ENCODE data around the gene ANKRD22.
"Not testable (repeated sequence)": the region's sequence is repeated elsewhere in the genome, so short reads cannot be mapped to it uniquely, and the experiment has no call there.

The ANKRD22 gene

GRCh38 chr10:88851706-88852105 lies at the start of gene ANKRD22:
Gene ANKRD22, minus strand, starts transcription at chr10:88851844. Its CDS starts 237 bp downstream, at chr10:88851607.
- peak; percentile 49 for DNase-seq

DNA sequence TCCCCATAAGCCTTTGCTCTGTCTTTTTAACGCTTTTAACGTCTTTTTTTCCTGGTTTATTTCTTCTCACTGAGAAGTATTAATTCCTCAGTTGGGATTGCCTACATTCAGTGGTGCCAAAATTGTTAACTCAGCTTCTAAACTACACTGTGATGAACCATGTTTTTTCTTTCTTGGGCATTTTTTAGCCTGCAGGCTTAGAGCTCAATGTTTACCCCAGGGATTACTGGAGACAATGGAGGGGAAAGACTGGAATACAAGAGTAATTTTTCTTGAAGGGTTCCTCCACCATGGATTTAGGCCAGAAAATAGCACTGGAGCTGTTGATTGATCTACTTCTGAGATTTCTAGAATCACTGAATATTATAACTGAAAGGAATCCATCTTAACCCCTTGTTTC lies 48.2 kb upstream of the ANKRD22 start:
- no peak for DNase-seq

DNA sequence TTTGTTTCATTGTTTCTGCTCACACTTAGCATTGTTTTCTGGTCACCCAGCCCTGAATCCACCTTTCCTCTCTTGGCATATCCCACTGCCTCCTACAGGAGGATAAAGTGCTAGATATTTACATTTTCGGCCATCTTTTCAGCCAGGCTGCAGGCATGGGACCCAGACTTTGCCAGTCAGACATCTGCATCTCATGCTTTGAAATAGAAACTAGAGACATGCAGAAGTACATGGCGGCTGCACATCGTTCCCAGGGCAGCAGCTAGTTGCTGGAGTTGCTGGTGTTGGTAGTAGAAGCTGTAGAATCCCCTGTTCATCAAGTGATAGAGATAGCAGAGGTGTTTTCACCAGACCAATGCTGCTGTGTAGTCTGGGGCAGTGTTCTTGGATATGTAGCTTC lies 47.1 kb upstream of the ANKRD22 start:
- no peak for DNase-seq

GRCh38 chr10:88896994-88897853 lies 45.6 kb upstream of the ANKRD22 start:
- DNase-seq: no peak

DNA sequence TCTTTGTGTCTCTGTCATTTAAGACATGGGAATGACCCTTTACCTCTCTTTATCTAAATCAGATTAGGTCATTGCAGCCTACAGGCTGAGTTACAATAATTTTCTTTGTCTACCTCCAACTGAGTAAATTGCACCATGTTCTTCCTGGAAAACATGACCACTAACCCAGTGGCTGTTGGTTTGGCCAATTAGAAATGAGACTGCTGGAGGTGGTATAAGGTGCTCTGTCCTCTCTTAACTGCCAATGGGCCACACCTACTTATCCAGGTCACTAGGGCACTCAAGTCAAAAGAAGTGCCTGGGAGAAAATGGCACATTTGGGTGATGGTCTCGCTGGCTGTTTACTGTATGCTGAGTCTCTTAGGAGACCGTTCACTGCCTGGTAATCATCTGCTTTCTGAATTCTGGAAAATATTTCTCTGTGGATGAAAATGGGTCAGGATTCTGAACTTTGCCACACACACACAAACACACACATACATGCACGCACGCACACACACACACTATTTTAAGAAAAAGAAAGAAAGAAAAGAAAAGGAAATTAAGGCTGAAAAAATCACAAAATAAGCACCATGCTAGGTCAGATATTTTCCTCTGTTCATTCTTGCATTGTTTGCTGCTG lies 44.8 kb upstream of the ANKRD22 start:
- no peak for DNase-seq

GRCh38 chr10:88895250-88895649 lies 43.6 kb upstream of the ANKRD22 start:
- no peak for DNase-seq

DNA sequence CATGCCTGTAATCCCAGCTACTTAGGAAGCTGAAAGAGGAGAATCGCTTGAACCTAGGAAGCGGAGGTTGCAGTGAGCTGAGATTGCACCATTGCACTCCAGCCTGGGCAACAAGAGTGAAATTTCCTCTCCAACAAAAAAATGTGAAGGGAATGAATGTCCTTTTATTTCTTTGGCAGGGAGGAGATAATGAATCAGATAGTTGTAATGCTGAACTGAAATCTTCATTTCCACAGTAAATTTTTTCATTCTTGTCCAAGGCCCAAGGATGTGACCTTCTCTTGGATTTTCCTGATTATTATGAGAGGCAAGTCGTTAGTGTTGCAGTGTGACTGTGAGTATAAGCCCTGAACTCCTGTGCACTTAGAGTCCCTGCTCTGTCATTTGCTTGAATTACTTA lies 42.0 kb upstream of the ANKRD22 start:
- DNase-seq: no peak

GRCh38 chr10:88892222-88892967 lies 40.8 kb upstream of the ANKRD22 start:
- DNase-seq: no peak

GRCh38 chr10:88890681-88891381 lies 39.2 kb upstream of the ANKRD22 start:
- no peak for DNase-seq

GRCh38 chr10:88889559-88890337 lies 38.1 kb upstream of the ANKRD22 start:
- DNase-seq: no peak

- DNase-seq: no peak
These were observed 37.3 kb upstream of the ANKRD22 start for GRCh38 chr10:88888810-88889445.

DNA sequence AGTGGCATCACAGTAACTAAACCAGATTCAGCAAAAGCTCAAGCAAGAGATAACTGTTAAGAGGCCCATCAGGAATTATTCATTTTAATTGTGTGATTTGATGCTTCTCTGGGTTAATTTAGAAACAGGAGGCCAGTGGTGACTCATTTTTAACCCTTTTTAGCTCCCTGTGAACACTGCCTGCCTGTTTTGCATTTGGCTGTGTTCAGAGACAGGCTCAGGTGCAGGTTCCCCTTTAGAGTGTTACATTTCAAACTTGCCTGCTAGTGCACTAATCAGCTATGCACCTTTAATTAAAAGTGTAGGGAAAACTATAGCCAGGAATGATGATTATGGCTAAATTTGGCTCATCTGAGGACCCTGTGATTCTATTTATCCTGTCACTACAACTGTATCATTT lies 34.9 kb upstream of the ANKRD22 start:
- DNase-seq: no peak

- DNase-seq: no peak
These were observed 31.8 kb upstream of the ANKRD22 start for GRCh38 chr10:88883448-88883809.

DNA sequence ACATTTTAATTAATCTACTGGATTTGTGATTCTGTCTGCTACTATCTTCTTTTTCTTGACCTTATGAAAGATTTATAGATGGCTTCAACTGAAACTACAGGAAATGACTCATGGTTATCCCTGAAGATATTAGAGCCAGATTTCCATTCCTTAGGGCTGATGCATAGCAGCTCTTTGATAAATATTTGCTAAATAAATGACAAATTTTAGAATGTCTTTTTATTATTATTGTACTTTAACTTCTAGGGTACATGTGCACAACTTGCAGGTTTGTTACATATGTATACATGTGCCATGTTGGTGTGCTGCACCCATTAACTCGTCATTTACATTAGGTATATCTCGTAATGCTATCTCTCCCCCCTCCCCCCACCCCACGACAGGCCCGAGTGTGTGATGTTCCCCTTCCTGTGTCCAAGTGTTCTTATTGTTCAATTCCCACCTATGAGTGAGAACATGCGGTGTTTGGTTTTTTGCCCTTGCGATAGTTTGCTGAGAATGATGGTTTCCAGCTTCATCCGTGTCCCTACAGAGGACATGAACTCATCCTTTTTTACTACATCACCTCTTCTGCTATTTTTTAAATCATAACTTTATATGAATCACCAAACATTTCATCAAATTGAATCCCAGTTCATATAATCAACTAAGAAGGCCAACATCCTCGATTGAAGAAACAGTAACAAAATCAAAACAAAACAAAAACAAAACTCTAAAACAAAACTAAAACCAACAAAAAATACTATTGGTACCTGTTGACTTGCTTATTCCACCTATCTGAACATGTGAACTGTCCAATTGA lies 31.2 kb upstream of the ANKRD22 start:
- not testable (repeated sequence) for DNase-seq

DNA sequence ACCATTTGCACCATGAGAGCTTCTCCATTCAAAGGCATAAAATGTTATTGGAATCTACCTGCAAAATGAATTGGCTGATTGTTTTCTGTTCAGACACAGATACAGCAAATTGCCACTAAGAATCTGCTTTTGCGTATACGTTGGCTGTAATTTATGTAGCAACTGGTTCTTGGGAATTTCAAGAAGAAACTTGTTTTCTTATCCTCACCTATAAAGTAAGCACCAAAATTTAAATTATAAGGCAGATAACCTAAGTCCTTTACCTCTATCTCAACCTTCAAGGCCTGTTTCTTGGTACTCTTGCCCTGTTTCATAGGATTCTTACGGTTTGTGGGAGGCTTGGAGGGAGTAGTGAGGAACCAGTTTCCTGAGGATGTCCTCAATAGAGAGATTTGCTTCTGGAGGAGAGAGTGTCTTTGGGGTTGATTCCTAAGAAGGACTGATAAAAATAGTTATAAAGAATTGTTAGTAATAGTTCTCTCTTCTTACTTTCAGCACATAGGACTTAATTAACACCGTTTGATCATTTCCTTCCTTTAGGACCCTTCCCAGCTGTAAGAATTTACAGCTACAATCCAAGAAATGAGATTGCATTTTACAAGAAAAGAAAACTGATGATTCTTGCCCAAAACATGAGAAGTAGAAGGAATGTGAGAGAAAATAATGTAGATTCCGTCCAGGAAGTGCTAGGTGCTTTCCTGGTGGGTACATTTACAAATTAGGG lies 30.4 kb upstream of the ANKRD22 start:
- DNase-seq: no peak

DNA sequence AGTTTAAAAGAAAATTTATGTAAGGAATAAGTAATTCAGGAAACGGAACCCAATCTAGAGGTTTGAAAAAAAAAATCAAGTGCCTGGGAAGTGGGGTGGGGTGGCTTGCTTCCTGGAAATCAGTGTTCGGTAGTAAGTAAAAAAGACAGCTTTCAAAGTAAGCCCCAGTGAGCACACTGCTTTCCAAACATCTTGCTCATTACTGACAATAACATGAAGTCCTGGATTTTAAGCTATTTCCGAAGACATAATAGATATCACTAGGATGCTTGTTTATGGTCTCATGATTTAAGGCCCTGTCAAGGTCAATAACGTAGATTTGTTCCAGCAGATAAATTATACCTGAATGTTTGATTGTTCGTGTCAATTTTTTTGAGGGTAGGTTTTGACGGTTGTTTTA lies 29.7 kb upstream of the ANKRD22 start:
- no peak for DNase-seq

- DNase-seq: peak; percentile 62
These were observed 28.8 kb upstream of the ANKRD22 start for GRCh38 chr10:88880282-88881076.

- peak; percentile 38 for DNase-seq
These were observed 28.1 kb upstream of the ANKRD22 start, which contains the start of gene STAMBPL1 for GRCh38 chr10:88879534-88880281. Gene STAMBPL1, plus strand, starts transcription at chr10:88880245. Its CDS starts 21,464 bp downstream, at chr10:88901709.

Measured in NCI-H2029 (cell line).